ENCODE measurements around the gene SLC9A8. TPM values are rescaled to one million over a fixed set of nuclear protein-coding genes. Genes with fewer than 3 reads are reported as not detected.

The SLC9A8 gene
- total and polyA plus RNA-seq, 9 of the 15 experiments (the other 6 are each of a cell fraction or from before 2014, with no cell fraction given), result 0.56 to 9.7 (median 5.0) TPM

DNA sequence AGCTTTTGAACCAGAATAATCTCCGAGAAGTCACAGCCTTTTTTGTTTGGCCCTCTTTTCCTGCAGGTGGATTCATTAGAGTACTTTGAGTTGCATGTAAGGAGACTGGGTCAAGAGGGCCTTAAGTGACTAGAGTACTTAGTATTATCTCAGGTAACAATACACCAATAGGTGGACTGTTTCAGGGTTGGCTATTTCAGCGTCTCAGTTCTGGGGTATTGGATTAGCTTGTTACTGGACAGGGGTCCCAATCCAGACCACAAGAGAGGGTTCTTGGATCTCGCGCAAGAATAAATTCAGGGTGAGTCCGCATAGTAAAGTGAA lies 47.3 kb upstream of the SLC9A8 start:
- no peak for DNase-seq (ENCODE audit: extremely low read depth in 1 of 4, low spot score in 3 of 4)
- intact Hi-C loops (cut with micrococcal nuclease) (loop anchor here (5.0 kb wide), 2 partner anchors 47 to 53 kb away; partner anchors contain the start of genes B4GALT5 and SLC9A8), in situ Hi-C loops (cut with MboI) (no loop called here)
- no peaks in the 10 kb centered on the region for H3K9me1 ChIP-seq (ENCODE audit: control insufficient read depth, insufficient read depth, low read length)
- BruUV-seq (replicated peaks), result no TSS peak
- FAIRE-seq, result no peak
- CTCF ChIA-PET (ENCODE audit: low intra/inter-chr PET ratio), result no interaction called here
- peak overlapping the region; percentile 97 for H3K27ac ChIP-seq (ENCODE audit: extremely low read depth, low read depth, low read length)
- POLR2A ChIA-PET, result interaction anchor here (0.7 to 3.5 kb wide), 12 partner anchors 8 to 171 kb away, joined by 3 to 26 read pairs (median 4); partner anchors contain the start of gene RNF114
- no peaks in the 10 kb centered on the region for H3K36me3 ChIP-seq (ENCODE audit: control insufficient read depth, insufficient read depth, low read length)
- ATAC-seq, result no peak
- no peaks in the 10 kb centered on the region for H3K79me2 ChIP-seq (ENCODE audit: control insufficient read depth, insufficient read depth, low read length)
- no peaks in the 10 kb centered on the region for H3K27me3 ChIP-seq (ENCODE audit: control insufficient read depth in 2 of 2, insufficient read depth in 2 of 2, low read length in 2 of 2)
- no peaks in the 10 kb centered on the region for H4K20me1 ChIP-seq (replicated peaks; ENCODE audit: control insufficient read depth, insufficient read depth, low read length)
- H3K9ac ChIP-seq (ENCODE audit: insufficient read depth in 1 of 2, low read depth in 2 of 2, low read length in 2 of 2), result peak overlapping the region in 1 of 2 experiments; percentile 77; a peak in 3 of 4 replicates
- peak overlapping the region; percentile 11; the same call in 1 of the 2 replicates for H3K4me3 ChIP-seq
- H3K4me1 ChIP-seq (replicated peaks in 1 of 2; ENCODE audit: control insufficient read depth in 2 of 2, insufficient read depth in 2 of 2, low read length in 2 of 2), result peaks cover 31 to 60% of the 10 kb centered on the region in 2 experiments
- WGBS (ENCODE audit: insufficient coverage, low coverage, missing lambda C conversion rate), result 20% methylated on average over 5 of the region's 5 CpGs
- H2AFZ ChIP-seq (ENCODE audit: low read depth, low read length), result peak overlapping the region; percentile 81
- H3K9me3 ChIP-seq (replicated peaks; ENCODE audit: control insufficient read depth, insufficient read depth, low read depth, low read length), result no peaks in the 10 kb centered on the region
- peak overlapping the region; percentile 71 for H3K4me2 ChIP-seq (ENCODE audit: insufficient read depth, low read length)
- TF ChIP-seq, protein P1, sequence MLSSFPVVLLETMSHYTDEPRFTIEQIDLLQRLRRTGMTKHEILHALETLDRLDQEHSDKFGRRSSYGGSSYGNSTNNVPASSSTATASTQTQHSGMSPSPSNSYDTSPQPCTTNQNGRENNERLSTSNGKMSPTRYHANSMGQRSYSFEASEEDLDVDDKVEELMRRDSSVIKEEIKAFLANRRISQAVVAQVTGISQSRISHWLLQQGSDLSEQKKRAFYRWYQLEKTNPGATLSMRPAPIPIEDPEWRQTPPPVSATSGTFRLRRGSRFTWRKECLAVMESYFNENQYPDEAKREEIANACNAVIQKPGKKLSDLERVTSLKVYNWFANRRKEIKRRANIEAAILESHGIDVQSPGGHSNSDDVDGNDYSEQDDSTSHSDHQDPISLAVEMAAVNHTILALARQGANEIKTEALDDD (IDR thresholded peaks at IDR 0.05), result peak; percentile 85; the same call in 1 of the 2 replicates
- TF ChIP-seq RBFOX2 (IDR thresholded peaks at IDR 0.05; ENCODE audit: low read depth, low read length) (peak; percentile 44), ZNF668 (CRISPR knock-in tag; IDR thresholded peaks at IDR 0.05) (0 out of 2 replicates have a peak, but pooled peaks have one; percentile 53), EP400 (IDR thresholded peaks at IDR 0.05) (no peak), KLF6 (CRISPR knock-in tag; IDR thresholded peaks at IDR 0.05; ENCODE audit: borderline replicate concordance) (0 out of 2 replicates have a peak, but pooled peaks have one; percentile 12), ZFX (CRISPR knock-in tag; IDR thresholded peaks at IDR 0.05) (no peak; the same call in 1 of the 2 replicates), ATF1 (CRISPR knock-in tag; IDR thresholded peaks at IDR 0.05) (no peak), ATF1 (tag; IDR thresholded peaks at IDR 0.05) (peak; percentile 8), SOX6 (IDR thresholded peaks at IDR 0.05) (0 out of 2 replicates have a peak, but pooled peaks have one; percentile 7)
- TF ChIP-seq, protein P2, sequence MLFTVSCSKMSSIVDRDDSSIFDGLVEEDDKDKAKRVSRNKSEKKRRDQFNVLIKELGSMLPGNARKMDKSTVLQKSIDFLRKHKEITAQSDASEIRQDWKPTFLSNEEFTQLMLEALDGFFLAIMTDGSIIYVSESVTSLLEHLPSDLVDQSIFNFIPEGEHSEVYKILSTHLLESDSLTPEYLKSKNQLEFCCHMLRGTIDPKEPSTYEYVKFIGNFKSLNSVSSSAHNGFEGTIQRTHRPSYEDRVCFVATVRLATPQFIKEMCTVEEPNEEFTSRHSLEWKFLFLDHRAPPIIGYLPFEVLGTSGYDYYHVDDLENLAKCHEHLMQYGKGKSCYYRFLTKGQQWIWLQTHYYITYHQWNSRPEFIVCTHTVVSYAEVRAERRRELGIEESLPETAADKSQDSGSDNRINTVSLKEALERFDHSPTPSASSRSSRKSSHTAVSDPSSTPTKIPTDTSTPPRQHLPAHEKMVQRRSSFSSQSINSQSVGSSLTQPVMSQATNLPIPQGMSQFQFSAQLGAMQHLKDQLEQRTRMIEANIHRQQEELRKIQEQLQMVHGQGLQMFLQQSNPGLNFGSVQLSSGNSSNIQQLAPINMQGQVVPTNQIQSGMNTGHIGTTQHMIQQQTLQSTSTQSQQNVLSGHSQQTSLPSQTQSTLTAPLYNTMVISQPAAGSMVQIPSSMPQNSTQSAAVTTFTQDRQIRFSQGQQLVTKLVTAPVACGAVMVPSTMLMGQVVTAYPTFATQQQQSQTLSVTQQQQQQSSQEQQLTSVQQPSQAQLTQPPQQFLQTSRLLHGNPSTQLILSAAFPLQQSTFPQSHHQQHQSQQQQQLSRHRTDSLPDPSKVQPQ (CRISPR knock-in tag; IDR thresholded peaks at IDR 0.05; ENCODE audit: borderline replicate concordance), result no peak
- TF ChIP-seq, protein P3, sequence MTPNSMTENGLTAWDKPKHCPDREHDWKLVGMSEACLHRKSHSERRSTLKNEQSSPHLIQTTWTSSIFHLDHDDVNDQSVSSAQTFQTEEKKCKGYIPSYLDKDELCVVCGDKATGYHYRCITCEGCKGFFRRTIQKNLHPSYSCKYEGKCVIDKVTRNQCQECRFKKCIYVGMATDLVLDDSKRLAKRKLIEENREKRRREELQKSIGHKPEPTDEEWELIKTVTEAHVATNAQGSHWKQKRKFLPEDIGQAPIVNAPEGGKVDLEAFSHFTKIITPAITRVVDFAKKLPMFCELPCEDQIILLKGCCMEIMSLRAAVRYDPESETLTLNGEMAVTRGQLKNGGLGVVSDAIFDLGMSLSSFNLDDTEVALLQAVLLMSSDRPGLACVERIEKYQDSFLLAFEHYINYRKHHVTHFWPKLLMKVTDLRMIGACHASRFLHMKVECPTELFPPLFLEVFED (CRISPR knock-in tag; conservative IDR thresholded peaks at IDR 0.05), result no peak
- TF ChIP-seq, protein P4, sequence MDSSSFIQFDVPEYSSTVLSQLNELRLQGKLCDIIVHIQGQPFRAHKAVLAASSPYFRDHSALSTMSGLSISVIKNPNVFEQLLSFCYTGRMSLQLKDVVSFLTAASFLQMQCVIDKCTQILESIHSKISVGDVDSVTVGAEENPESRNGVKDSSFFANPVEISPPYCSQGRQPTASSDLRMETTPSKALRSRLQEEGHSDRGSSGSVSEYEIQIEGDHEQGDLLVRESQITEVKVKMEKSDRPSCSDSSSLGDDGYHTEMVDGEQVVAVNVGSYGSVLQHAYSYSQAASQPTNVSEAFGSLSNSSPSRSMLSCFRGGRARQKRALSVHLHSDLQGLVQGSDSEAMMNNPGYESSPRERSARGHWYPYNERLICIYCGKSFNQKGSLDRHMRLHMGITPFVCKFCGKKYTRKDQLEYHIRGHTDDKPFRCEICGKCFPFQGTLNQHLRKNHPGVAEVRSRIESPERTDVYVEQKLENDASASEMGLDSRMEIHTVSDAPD (CRISPR knock-in tag; IDR thresholded peaks at IDR 0.05), result no peak
- TF ChIP-seq, protein P5, sequence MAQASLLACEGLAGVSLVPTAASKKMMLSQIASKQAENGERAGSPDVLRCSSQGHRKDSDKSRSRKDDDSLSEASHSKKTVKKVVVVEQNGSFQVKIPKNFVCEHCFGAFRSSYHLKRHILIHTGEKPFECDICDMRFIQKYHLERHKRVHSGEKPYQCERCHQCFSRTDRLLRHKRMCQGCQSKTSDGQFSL (CRISPR knock-in tag; IDR thresholded peaks at IDR 0.05), result peak; percentile 67; the same call in 1 of the 2 replicates
- TF ChIP-seq, protein P5 (tag; IDR thresholded peaks at IDR 0.05), result no peak

Data from K562 (cell line).